ENCODE measurements around the gene TPPP2. TPM values are rescaled to one million over a fixed set of nuclear protein-coding genes. Genes with fewer than 3 reads are reported as not detected.

The TPPP2 gene
- total and polyA plus RNA-seq, 3 experiments from 2014 or later = not detected

DNA sequence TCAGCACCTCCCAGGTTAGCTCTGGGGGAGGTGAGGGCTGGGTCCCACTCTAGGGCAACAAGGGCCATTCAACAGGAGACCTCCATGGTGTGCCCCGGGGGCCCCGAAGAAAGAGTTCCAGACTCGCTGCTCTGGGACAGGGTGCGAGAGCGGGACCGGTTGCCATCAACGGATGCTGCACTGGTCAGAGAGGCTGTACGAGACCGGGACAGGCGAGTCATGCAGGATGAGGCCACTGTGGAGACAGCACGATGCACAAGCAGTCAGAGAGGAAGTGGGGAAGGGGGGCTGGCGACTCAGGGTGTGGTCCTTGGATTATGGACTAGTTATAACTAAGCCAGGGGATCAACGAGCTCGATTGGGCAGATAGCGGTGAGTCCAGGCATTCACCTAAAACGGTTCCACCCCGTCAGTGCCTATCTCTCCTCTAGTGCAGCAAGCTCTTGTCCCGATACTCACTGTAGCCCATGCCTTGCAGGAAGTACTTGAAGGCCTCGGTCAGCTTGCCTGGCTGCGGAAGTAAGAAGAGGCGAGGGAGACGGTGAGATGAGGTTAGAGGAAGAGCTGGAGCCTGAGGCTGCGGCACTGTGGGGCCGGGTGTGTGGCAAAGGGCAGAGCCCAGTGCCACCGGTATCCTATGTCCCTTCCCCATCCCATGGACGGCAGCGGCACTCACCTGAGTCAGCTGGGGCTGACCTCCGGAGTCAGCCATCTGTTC, 12.3 kb upstream of the TPPP2 start:
- Histone ChIP-seq H3K27me3 (ENCODE audit: insufficient read depth, low read length, poor library complexity, severe bottlenecking) (no peaks in the 10 kb centered on the region), H3K4me1 (ENCODE audit: insufficient read depth, low read length) (no peaks in the 10 kb centered on the region), H3K4me3 (ENCODE audit: low read length) (no peak overlapping the region), H3K9me3 (ENCODE audit: low read length) (no peaks in the 10 kb centered on the region), H3K27ac (ENCODE audit: low read depth, low read length) (no peak overlapping the region), H3K36me3 (ENCODE audit: insufficient read depth, low read length) (no peaks in the 10 kb centered on the region)
- DNase-seq = no peak
- Mint-ChIP-seq H3K4me3 (no peak overlapping the region), H3K4me1 (peaks cover 1 to 6% (median 5%) of the 10 kb centered on the region in 3 donors), H3K27me3 (peaks cover 4 to 12% of the 10 kb centered on the region in 2 donors), H3K36me3 (peaks cover 0 to 41% (median 8%) of the 10 kb centered on the region in 3 donors), H3K27ac (no peak overlapping the region), H3K9me3 (no peaks in the 10 kb centered on the region)
- ChIA-PET POLR2A (no interaction called here), CTCF (interaction anchor here (1.0 to 12.0 kb wide), 8 partner anchors 16 to 87 kb away, joined by 3 to 201 read pairs (median 8); partner anchors contain the start of genes RNASE7, TMEM253 and ZNF219)

DNA sequence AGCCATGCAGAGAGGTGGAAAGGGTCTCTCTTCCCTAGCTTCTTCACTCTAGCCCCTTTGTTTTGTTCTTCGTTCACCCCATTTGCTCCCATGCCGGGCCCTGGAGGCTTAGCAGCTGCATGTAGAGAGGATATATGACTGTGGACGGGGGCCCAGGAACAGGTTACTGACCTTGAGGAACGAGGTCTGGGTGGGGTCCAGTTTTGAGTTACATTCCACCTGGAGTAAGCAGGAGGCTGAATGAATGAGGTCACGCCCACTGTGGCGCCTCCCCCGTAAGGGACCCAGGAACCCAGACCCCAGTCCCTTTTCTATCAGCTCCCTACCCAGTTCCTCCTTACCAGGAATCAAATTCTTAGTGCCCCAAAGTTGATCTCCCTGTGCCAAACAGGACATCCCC, 11.7 kb upstream of the TPPP2 start:
- Mint-ChIP-seq H3K36me3 (peaks cover 0 to 41% (median 8%) of the 10 kb centered on the region in 3 donors), H3K27me3 (peaks cover 0 to 16% of the 10 kb centered on the region in 2 donors), H3K4me1 (peaks cover 7 to 11% (median 10%) of the 10 kb centered on the region in 3 donors), H3K4me3 (no peak overlapping the region), H3K9me3 (no peaks in the 10 kb centered on the region), H3K27ac (no peak overlapping the region)
- no peak overlapping the region for H3K27ac ChIP-seq (ENCODE audit: low read depth, low read length)
- H3K27me3 ChIP-seq (ENCODE audit: insufficient read depth, low read length, poor library complexity, severe bottlenecking) = no peaks in the 10 kb centered on the region
- no peak overlapping the region for H3K4me3 ChIP-seq (ENCODE audit: low read length)
- H3K9me3 ChIP-seq (ENCODE audit: low read length) = no peaks in the 10 kb centered on the region
- CTCF ChIA-PET = interaction anchor here (1.0 to 12.0 kb wide), 6 partner anchors 15 to 87 kb away, joined by 3 to 201 read pairs (median 69); partner anchors contain the start of genes RNASE7, TMEM253 and ZNF219
- DNase-seq = no peak
- H3K4me1 ChIP-seq (ENCODE audit: insufficient read depth, low read length) = no peaks in the 10 kb centered on the region
- H3K36me3 ChIP-seq (ENCODE audit: insufficient read depth, low read length) = no peaks in the 10 kb centered on the region
- POLR2A ChIA-PET = no interaction called here

DNA sequence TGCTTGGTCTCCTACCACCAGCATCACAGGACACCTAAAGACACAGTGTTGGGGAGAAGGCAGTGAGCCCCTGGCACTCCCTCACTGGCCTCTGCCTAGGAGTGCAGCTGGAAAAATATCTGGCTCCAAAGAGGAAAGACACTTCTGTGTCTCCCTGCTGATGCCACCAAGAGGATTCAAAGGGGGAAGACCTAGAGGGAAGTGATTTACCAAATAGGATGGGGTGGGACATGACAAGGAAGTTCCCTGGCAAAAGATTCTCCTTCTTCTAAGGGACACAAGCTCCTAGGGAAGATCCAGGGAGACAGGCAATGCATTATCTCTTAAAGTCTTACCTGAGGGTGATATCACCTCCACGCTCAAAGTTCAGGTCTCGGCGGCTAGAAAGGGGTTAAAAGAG, 11.2 kb upstream of the TPPP2 start:
- Histone ChIP-seq H3K27ac (ENCODE audit: low read depth, low read length) (no peak overlapping the region), H3K4me1 (ENCODE audit: insufficient read depth, low read length) (peaks cover 4% of the 10 kb centered on the region), H3K36me3 (ENCODE audit: insufficient read depth, low read length) (no peaks in the 10 kb centered on the region), H3K9me3 (ENCODE audit: low read length) (no peaks in the 10 kb centered on the region), H3K27me3 (ENCODE audit: insufficient read depth, low read length, poor library complexity, severe bottlenecking) (no peaks in the 10 kb centered on the region), H3K4me3 (ENCODE audit: low read length) (no peak overlapping the region)
- peaks cover 0 to 41% (median 8%) of the 10 kb centered on the region in 3 donors for H3K36me3 Mint-ChIP-seq
- ChIA-PET POLR2A (no interaction called here), CTCF (interaction anchor here (1.3 to 12.0 kb wide), 6 partner anchors 15 to 86 kb away, joined by 4 to 201 read pairs (median 69); partner anchors contain the start of genes RNASE7, TMEM253 and ZNF219)
- H3K27ac Mint-ChIP-seq = no peak overlapping the region
- H3K9me3 Mint-ChIP-seq = no peaks in the 10 kb centered on the region
- no peak overlapping the region for H3K4me3 Mint-ChIP-seq
- H3K4me1 Mint-ChIP-seq = peaks cover 12 to 16% (median 12%) of the 10 kb centered on the region in 3 donors
- DNase-seq = no peak
- H3K27me3 Mint-ChIP-seq = peaks cover 0 to 15% of the 10 kb centered on the region in 2 donors

GRCh38 chr14:21019366-21019765, 10.7 kb upstream of the TPPP2 start:
- peaks cover 17 to 22% (median 18%) of the 10 kb centered on the region in 3 donors for H3K4me1 Mint-ChIP-seq
- H3K36me3 Mint-ChIP-seq = peaks cover 0 to 42% (median 8%) of the 10 kb centered on the region in 3 donors
- H3K9me3 Mint-ChIP-seq = no peaks in the 10 kb centered on the region
- Histone ChIP-seq H3K27ac (ENCODE audit: low read depth, low read length) (no peak overlapping the region), H3K9me3 (ENCODE audit: low read length) (no peaks in the 10 kb centered on the region), H3K27me3 (ENCODE audit: insufficient read depth, low read length, poor library complexity, severe bottlenecking) (no peaks in the 10 kb centered on the region), H3K4me3 (ENCODE audit: low read length) (no peak overlapping the region), H3K36me3 (ENCODE audit: insufficient read depth, low read length) (no peaks in the 10 kb centered on the region), H3K4me1 (ENCODE audit: insufficient read depth, low read length) (peaks cover 10% of the 10 kb centered on the region)
- ChIA-PET CTCF (interaction anchor here (1.1 to 12.0 kb wide), 6 partner anchors 13 to 86 kb away, joined by 4 to 201 read pairs (median 69); partner anchors contain the start of genes RNASE7, TMEM253 and ZNF219), POLR2A (no interaction called here)
- DNase-seq = no peak
- no peak overlapping the region for H3K27ac Mint-ChIP-seq
- peaks cover 0 to 15% of the 10 kb centered on the region in 2 donors for H3K27me3 Mint-ChIP-seq
- peak overlapping the region in 1 of 7 donors; percentile 15 for H3K4me3 Mint-ChIP-seq

GRCh38 chr14:21020977-21021545, 9.0 kb upstream of the TPPP2 start:
- Histone ChIP-seq H3K27me3 (ENCODE audit: insufficient read depth, low read length, poor library complexity, severe bottlenecking) (no peaks in the 10 kb centered on the region), H3K4me1 (ENCODE audit: insufficient read depth, low read length) (peaks cover 13% of the 10 kb centered on the region), H3K4me3 (ENCODE audit: low read length) (no peak overlapping the region), H3K36me3 (ENCODE audit: insufficient read depth, low read length) (no peaks in the 10 kb centered on the region), H3K9me3 (ENCODE audit: low read length) (no peaks in the 10 kb centered on the region), H3K27ac (ENCODE audit: low read depth, low read length) (no peak overlapping the region)
- Mint-ChIP-seq H3K27me3 (peaks cover 0 to 15% of the 10 kb centered on the region in 2 donors), H3K9me3 (no peaks in the 10 kb centered on the region), H3K4me3 (peak overlapping the region in 1 of 7 donors; percentile 19), H3K4me1 (peaks cover 20 to 24% (median 23%) of the 10 kb centered on the region in 3 donors), H3K27ac (peak overlapping the region in 1 of 8 donors; percentile 17), H3K36me3 (peaks cover 0 to 45% (median 8%) of the 10 kb centered on the region in 3 donors)
- DNase-seq = no peak
- POLR2A ChIA-PET = no interaction called here
- CTCF ChIA-PET = interaction anchor here (1.3 to 12.0 kb wide), 3 partner anchors 20 to 84 kb away, joined by 11 to 201 read pairs (median 152); partner anchors contain the start of genes TMEM253 and ZNF219

- Mint-ChIP-seq H3K27ac (peak overlapping the region in 2 of 8 donors; percentile 12 to 76), H3K4me3 (peak overlapping the region; percentile 3 to 85 (median 57))
- POLR2A ChIA-PET = no interaction called here
Measured at GRCh38 chr14:21022686-21023085, 7.3 kb upstream of the TPPP2 start.

GRCh38 chr14:21023174-21023573, 6.8 kb upstream of the TPPP2 start:
- Mint-ChIP-seq H3K36me3 (peaks cover 0 to 34% (median 6%) of the 10 kb centered on the region in 3 donors), H3K4me1 (peaks cover 20 to 24% (median 23%) of the 10 kb centered on the region in 3 donors), H3K27me3 (peaks cover 0 to 14% of the 10 kb centered on the region in 2 donors), H3K27ac (peak overlapping the region in 3 of 8 donors; percentile 12 to 31 (median 17)), H3K9me3 (no peaks in the 10 kb centered on the region), H3K4me3 (peak overlapping the region; percentile 5 to 95 (median 85))
- H3K9me3 ChIP-seq (ENCODE audit: low read length) = no peaks in the 10 kb centered on the region
- no peaks in the 10 kb centered on the region for H3K27me3 ChIP-seq (ENCODE audit: insufficient read depth, low read length, poor library complexity, severe bottlenecking)
- H3K4me3 ChIP-seq (ENCODE audit: low read length) = no peak overlapping the region
- CTCF ChIA-PET = interaction anchor here (1.3 to 2.7 kb wide), 3 partner anchors 8 to 48 kb away, joined by 3 to 17 read pairs (median 12); partner anchors contain the start of gene ARHGEF40
- H3K27ac ChIP-seq (ENCODE audit: low read depth, low read length) = no peak overlapping the region
- DNase-seq = no peak
- H3K4me1 ChIP-seq (ENCODE audit: insufficient read depth, low read length) = peaks cover 13% of the 10 kb centered on the region
- POLR2A ChIA-PET = interaction anchor here (0.6 kb wide), 1 partner anchor 32 kb away, joined by 3 read pairs; no protein-coding TSS in a partner anchor
- no peaks in the 10 kb centered on the region for H3K36me3 ChIP-seq (ENCODE audit: insufficient read depth, low read length)

More at GRCh38 chr14:21022686-21023085, 7.3 kb upstream of the TPPP2 start:
- no peaks in the 10 kb centered on the region for H3K9me3 ChIP-seq (ENCODE audit: low read length)
- CTCF ChIA-PET = interaction anchor here (0.9 to 2.7 kb wide), 3 partner anchors 8 to 70 kb away, joined by 3 to 17 read pairs (median 12); no protein-coding TSS in a partner anchor
- Mint-ChIP-seq H3K27me3 (peaks cover 0 to 14% of the 10 kb centered on the region in 2 donors), H3K4me1 (peaks cover 20 to 24% (median 23%) of the 10 kb centered on the region in 3 donors), H3K9me3 (no peaks in the 10 kb centered on the region), H3K36me3 (peaks cover 0 to 38% (median 6%) of the 10 kb centered on the region in 3 donors)
- H3K27me3 ChIP-seq (ENCODE audit: insufficient read depth, low read length, poor library complexity, severe bottlenecking) = no peaks in the 10 kb centered on the region
- no peak overlapping the region for H3K4me3 ChIP-seq (ENCODE audit: low read length)
- no peaks in the 10 kb centered on the region for H3K36me3 ChIP-seq (ENCODE audit: insufficient read depth, low read length)
- peaks cover 13% of the 10 kb centered on the region for H3K4me1 ChIP-seq (ENCODE audit: insufficient read depth, low read length)
- no peak overlapping the region for H3K27ac ChIP-seq (ENCODE audit: low read depth, low read length)
- DNase-seq = no peak
